Measurements from ENCODE around the gene GNB1. TPM values are rescaled to one million over a fixed set of nuclear protein-coding genes. Genes with fewer than 3 reads are reported as not detected.
"Not testable (repeated sequence)": the region's sequence is repeated elsewhere in the genome, so short reads cannot be mapped to it uniquely, and the experiment has no call there.

Gene GNB1
- total RNA-seq, 1 donor from 2014 or later: 170 TPM

DNA sequence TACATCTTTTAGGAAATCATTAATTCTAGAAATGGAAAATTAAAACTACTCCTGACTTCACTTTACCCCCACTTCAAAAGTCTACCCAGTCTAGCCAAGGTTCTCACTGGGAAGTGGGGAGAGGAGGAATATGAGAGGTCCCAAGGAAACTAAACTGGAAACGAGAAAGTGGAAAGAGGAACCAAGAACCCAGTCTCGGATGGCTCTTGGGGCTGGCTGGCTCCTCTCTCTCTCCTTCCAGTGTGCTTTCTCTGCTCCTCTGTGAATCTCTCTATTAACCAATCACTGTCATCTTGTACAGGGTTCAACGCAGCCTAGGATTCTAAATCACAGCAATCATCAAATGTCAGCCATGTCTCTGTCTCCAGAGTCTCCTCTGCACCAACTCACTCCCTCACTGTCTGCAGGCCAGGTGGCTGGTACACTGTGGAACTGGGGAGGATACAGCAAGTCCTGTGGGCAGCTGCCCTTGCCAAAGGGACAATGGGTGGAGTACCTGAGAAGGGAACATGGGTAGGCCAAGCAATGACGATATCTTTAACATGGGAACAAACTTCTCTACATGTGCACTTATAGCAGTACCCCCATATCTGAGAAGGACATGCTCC lies 33.7 kb downstream of the GNB1 start:
- no peak overlapping the region for H3K4me3 ChIP-seq
- intact Hi-C loops (cut with DNase I): no loop called here
- peak overlapping the region; percentile 76 to 86 for H3K27ac ChIP-seq
- no peaks in the 10 kb centered on the region for H3K9me3 ChIP-seq
- H3K4me1 ChIP-seq: peaks cover 3 to 46% of the 10 kb centered on the region in 2 donors
- TF ChIP-seq, protein P1, sequence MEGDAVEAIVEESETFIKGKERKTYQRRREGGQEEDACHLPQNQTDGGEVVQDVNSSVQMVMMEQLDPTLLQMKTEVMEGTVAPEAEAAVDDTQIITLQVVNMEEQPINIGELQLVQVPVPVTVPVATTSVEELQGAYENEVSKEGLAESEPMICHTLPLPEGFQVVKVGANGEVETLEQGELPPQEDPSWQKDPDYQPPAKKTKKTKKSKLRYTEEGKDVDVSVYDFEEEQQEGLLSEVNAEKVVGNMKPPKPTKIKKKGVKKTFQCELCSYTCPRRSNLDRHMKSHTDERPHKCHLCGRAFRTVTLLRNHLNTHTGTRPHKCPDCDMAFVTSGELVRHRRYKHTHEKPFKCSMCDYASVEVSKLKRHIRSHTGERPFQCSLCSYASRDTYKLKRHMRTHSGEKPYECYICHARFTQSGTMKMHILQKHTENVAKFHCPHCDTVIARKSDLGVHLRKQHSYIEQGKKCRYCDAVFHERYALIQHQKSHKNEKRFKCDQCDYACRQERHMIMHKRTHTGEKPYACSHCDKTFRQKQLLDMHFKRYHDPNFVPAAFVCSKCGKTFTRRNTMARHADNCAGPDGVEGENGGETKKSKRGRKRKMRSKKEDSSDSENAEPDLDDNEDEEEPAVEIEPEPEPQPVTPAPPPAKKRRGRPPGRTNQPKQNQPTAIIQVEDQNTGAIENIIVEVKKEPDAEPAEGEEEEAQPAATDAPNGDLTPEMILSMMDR (IDR thresholded peaks at IDR 0.05): no peak
- DNase-seq (ENCODE audit: low spot score in 2 of 2): no peak
- no peaks in the 10 kb centered on the region for H3K36me3 ChIP-seq
- H3K27me3 ChIP-seq: no peaks in the 10 kb centered on the region

DNA sequence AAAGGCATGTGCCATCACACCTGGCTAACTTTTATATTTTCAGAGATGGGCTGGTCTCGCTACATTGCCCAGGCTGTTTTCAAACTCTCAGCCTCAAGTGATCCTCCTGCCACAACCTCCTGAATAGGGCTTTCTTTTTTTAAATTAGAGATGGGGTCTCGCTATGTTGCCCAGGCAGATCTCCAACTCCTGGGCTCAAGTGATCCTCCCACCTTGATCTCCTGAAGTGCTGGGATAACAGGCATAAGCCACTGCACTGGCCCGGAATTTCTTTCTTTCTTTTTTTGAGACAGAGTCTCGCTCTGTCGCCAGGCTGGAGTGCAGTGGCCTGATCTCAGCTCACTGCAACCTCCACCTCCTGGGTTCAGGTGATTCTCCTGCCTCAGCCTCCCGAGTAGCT lies 34.7 kb downstream of the GNB1 start:
- H3K27me3 ChIP-seq; H3K36me3 ChIP-seq; DNase-seq (ENCODE audit: low spot score in 2 of 2); H3K27ac ChIP-seq; intact Hi-C loops (cut with DNase I); H3K9me3 ChIP-seq; H3K4me3 ChIP-seq: not testable (repeated sequence)
- peaks cover 3 to 42% of the 10 kb centered on the region in 2 donors for H3K4me1 ChIP-seq

DNA sequence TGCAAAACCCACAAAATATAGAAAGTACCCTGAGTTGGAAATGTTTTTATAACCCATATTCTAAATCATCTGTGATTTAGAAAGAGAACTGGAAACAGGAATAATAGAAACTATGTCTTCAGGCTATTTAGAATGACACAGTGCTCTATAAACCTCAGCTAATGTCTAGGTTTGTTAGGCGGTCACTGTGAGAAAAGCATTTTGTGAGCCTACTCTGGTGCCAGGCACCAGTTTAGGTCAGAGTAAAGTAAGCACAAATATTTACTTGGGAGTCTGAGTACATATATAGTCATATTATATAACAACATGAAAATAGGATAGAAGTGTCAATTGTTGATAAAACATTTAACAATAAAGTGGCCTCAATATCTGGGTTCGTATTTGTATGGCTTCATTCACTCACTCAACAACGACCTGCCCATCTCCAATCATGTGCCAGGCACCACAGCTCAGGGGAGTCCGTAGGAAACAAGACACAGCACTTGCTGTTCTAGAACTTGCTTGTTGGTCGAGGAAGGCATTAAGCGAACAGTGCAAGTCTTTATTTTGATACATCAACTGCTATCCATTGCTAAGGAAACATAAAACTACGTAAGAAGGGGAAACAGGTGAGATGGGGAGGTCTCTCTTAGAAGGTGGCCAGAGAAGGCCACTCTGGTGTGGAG lies 37.2 kb downstream of the GNB1 start:
- Histone ChIP-seq H3K4me3 (no peak overlapping the region), H3K27me3 (no peaks in the 10 kb centered on the region), H3K27ac (peak overlapping the region; percentile 13 to 19), H3K9me3 (no peaks in the 10 kb centered on the region), H3K4me1 (peaks cover 3 to 25% of the 10 kb centered on the region in 2 donors), H3K36me3 (no peaks in the 10 kb centered on the region)
- no peak for DNase-seq (ENCODE audit: low spot score in 2 of 2)
- intact Hi-C loops (cut with DNase I): no loop called here
- TF ChIP-seq, protein P1 (IDR thresholded peaks at IDR 0.05): no peak

DNA sequence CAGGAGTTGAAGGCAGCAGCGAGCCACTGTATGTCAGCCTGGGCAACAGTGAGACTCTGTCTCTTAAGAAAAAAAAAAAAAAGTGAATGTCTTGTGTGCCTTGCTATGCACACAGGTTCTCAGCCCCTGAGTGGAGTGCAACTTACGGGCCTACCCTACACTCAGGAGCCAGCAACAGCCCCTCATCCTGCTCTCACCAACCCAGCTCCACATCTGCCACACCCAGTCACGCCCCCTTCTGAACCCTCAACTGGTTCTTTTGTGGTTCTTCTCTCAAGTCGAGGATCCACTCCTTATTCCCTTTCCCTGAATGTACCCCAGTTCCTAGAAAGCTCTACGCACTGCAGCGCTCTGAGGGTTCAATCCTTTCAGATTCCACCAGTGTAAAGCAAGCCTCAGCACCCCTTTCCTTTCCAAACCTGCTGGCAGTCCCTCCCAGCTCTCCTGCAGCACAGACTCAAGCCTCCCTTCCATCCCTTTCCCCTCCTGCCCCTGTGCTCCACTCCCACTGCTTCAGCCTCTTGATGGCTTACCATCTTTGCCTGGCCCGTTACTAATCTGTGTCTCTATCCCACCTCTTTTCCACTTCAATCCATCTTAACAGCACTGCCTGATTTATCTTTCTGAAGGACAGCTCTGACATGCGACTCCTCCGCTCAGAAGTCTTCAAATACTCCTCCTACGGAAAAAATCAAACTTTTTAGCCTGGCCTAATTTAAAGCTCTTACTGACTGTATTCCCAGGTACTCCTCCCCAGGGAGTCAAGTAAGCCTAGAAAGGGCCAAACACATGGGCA lies 38.1 kb downstream of the GNB1 start:
- H3K4me3 ChIP-seq: no peak overlapping the region
- intact Hi-C loops (cut with DNase I): no loop called here
- H3K9me3 ChIP-seq: no peaks in the 10 kb centered on the region
- no peak for DNase-seq (ENCODE audit: low spot score in 2 of 2)
- H3K36me3 ChIP-seq: no peaks in the 10 kb centered on the region
- H3K27ac ChIP-seq: peak overlapping the region in 1 of 2 donors; percentile 19
- no peaks in the 10 kb centered on the region for H3K27me3 ChIP-seq
- peaks cover 0 to 16% of the 10 kb centered on the region in 2 donors for H3K4me1 ChIP-seq
- TF ChIP-seq, protein P1 (IDR thresholded peaks at IDR 0.05): no peak

DNA sequence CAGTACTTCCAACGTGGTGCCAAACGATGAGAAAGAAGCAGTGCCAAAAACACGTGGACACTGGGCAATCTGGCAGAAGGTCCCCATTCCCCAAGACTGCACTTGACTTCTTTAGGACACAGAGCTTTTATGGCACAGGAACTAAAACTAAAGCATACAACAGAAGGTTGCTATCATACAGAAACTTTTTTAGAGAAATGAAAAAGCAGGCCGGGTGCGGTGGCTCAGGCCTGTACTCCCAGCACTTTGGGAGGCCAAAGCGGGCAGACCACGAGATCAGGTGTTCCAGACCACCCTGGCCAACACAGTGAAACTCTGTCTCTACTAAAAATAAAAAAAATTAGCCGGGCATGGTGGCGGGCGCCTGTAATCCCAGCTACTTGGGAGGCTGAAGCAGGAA lies 43.0 kb downstream of the GNB1 start:
- Histone ChIP-seq H3K9me3 (no peaks in the 10 kb centered on the region), H3K4me1 (peaks cover 0 to 17% of the 10 kb centered on the region in 2 donors), H3K36me3 (no peaks in the 10 kb centered on the region), H3K27me3 (no peaks in the 10 kb centered on the region), H3K4me3 (no peak overlapping the region), H3K27ac (peak overlapping the region; percentile 6 to 43)
- intact Hi-C loops (cut with DNase I): no loop called here
- DNase-seq (ENCODE audit: low spot score in 2 of 2): no peak
- TF ChIP-seq, protein P1 (IDR thresholded peaks at IDR 0.05): no peak

All from ascending aorta (tissue), 2 donors.